CD14-positive monocyte (primary cell): Measurements from ENCODE around the gene RBM28. TPM values are rescaled to one million over a fixed set of nuclear protein-coding genes. Genes with fewer than 3 reads are reported as not detected.

Source experiments
- DNase-seq, 3 donors: peaks; one replicate each; pipeline ENCODE4 v3.0.0-alpha.2; 2011 to 2022
- H2AFZ ChIP-seq: 2 replicates; pipeline ENCODE4 v1.6.0; 2012; ENCODE audit warnings: mild to moderate bottlenecking, low read depth, low read length, inconsistent platforms; ENCODE audit not compliant: insufficient read depth, poor library complexity, severe bottlenecking
- H3K27ac ChIP-seq, 2 donors: 1 replicate in 1 of 2; 2 replicates in 1 of 2; pipeline ENCODE4 v1.5.1; 2012 to 2013; ENCODE audit warnings: low read length in 2 of 2, control low read depth in 1 of 2, inconsistent platforms in 1 of 2, low read depth in 1 of 2, mild to moderate bottlenecking in 1 of 2
- H3K27me3 ChIP-seq, 2 donors: one replicate each; pipeline versions ENCODE4 v1.6.0 to v1.6.1; 2011 to 2013; ENCODE audit warnings: low read length in 2 of 2; ENCODE audit not compliant: control insufficient read depth in 2 of 2, insufficient read depth in 2 of 2
- H3K36me3 ChIP-seq, 2 donors: replicated peaks in 1 of 2; 1 replicate in 1 of 2; 2 replicates in 1 of 2; pipeline versions ENCODE4 v1.5.1 to v1.6.1; 2012 to 2013; ENCODE audit warnings: low read length in 2 of 2, control low read depth in 1 of 2, inconsistent platforms in 1 of 2, mild to moderate bottlenecking in 1 of 2; ENCODE audit not compliant: insufficient read depth in 2 of 2, control insufficient read depth in 1 of 2
- H3K4me1 ChIP-seq, 2 donors: 1 replicate in 1 of 2; 2 replicates in 1 of 2; pipeline versions ENCODE4 v1.5.1 to v1.6.1; 2012 to 2013; ENCODE audit warnings: low read length in 2 of 2, control low read depth in 1 of 2, inconsistent platforms in 1 of 2, mild to moderate bottlenecking in 1 of 2, moderate library complexity in 1 of 2; ENCODE audit not compliant: insufficient read depth in 2 of 2, control insufficient read depth in 1 of 2
- H3K4me2 ChIP-seq: replicated peaks from 2 replicates; pipeline ENCODE3; 2012; ENCODE audit warnings: low read length, moderate library complexity, mild to moderate bottlenecking; ENCODE audit not compliant: poor library complexity, severe bottlenecking; ENCODE audit errors: extremely low read depth
- H3K4me3 ChIP-seq, 3 experiments: fragments of 200-600 bp in 1 of 3; sonication (generic) in 1 of 3; replicated peaks in 1 of 3; 1 replicate in 2 of 3; 2 replicates in 1 of 3; pipeline ENCODE4 v1.5.1; 2011 to 2013; ENCODE audit warnings: low read length in 3 of 3, mild to moderate bottlenecking in 3 of 3, control low read depth in 2 of 3, low read depth in 2 of 3, inconsistent platforms in 1 of 3, moderate library complexity in 1 of 3
- H3K79me2 ChIP-seq: 2 replicates; pipeline ENCODE4 v1.6.0; 2012; ENCODE audit warnings: mild to moderate bottlenecking, control low read depth, inconsistent platforms, low read length, moderate library complexity; ENCODE audit not compliant: insufficient read depth
- H3K9ac ChIP-seq: 2 replicates; pipeline ENCODE4 v1.6.0; 2017; ENCODE audit warnings: low read length, mild to moderate bottlenecking; ENCODE audit not compliant: insufficient read depth, poor library complexity, severe bottlenecking
- H3K9me3 ChIP-seq, 2 donors: replicated peaks in 1 of 2; 1 replicate in 1 of 2; 2 replicates in 1 of 2; pipeline versions ENCODE4 v1.5.1 to v1.6.1; 2012 to 2013; ENCODE audit warnings: low read length in 2 of 2, control low read depth in 1 of 2; ENCODE audit not compliant: control insufficient read depth in 1 of 2, insufficient read depth in 1 of 2
- H4K20me1 ChIP-seq: 2 replicates; pipeline ENCODE4 v1.6.0; 2012; ENCODE audit warnings: mild to moderate bottlenecking, low read length, control low read depth, moderate library complexity; ENCODE audit not compliant: insufficient read depth
- H3K27ac Mint-ChIP-seq, 7 donors: one replicate each; pipeline ENCODE4 v1.8.0; 2020; ENCODE audit warnings: mild to moderate bottlenecking in 7 of 7, mixed read lengths in 7 of 7, moderate library complexity in 6 of 7, inconsistent platforms in 2 of 7
- H3K27me3 Mint-ChIP-seq, 3 donors: one replicate each; pipeline ENCODE4 v1.8.0; 2021 to 2022; ENCODE audit warnings: low read depth in 3 of 3, mild to moderate bottlenecking in 3 of 3, mixed read lengths in 3 of 3, moderate library complexity in 3 of 3, inconsistent platforms in 1 of 3
- H3K36me3 Mint-ChIP-seq, 2 donors: one replicate each; pipeline ENCODE4 v1.8.0; 2020; ENCODE audit warnings: mixed read lengths in 2 of 2, inconsistent platforms in 1 of 2, mild to moderate bottlenecking in 1 of 2
- H3K4me1 Mint-ChIP-seq: one replicate; pipeline ENCODE4 v1.8.0; 2020; ENCODE audit warnings: mild to moderate bottlenecking, mixed read lengths
- H3K4me3 Mint-ChIP-seq, 2 donors: one replicate each; pipeline ENCODE4 v1.8.0; 2020; ENCODE audit warnings: mild to moderate bottlenecking in 2 of 2, mixed read lengths in 2 of 2, moderate library complexity in 1 of 2
- H3K9me3 Mint-ChIP-seq, 7 donors: one replicate each; pipeline ENCODE4 v1.8.0; 2020 to 2022; ENCODE audit warnings: mixed read lengths in 7 of 7, mild to moderate bottlenecking in 6 of 7, moderate library complexity in 6 of 7, inconsistent platforms in 2 of 7
- CTCF ChIP-seq: fragments of 200-600 bp; IDR thresholded peaks from one replicate; pipeline ENCODE4 v1.8.0; 2022; ENCODE audit warnings: antibody characterized with exemption, mild to moderate bottlenecking
- WGBS: methylation state at CpG from one replicate; pipeline ENCODE4 v1.1.5; 2013; ENCODE audit warnings: missing lambda C conversion rate; ENCODE audit not compliant: insufficient coverage; 5-methylcytosine and 5-hydroxymethylcytosine counted together
- intact Hi-C, 2 donors: fragments of 100-400 bp; cut with micrococcal nuclease; formaldehyde crosslinking; loops; one replicate each; pipeline versions ENCODE4 v1.15.0 to v1.15.1; 2023
- polyA plus RNA-seq, 3 donors: library from polyadenylated mRNA; depleted of rRNA in 1 of 3; unstranded in 2 of 3; stranded (reverse) in 1 of 3; fragments of 300-500 nt in 2 of 3; fragments of >200 nt in 1 of 3; fragmentation: Illumina TruSeq in 2 of 3; gene quantifications; 1 replicate in 2 of 3; 2 replicates in 1 of 3; pipeline ENCODE4 v1.2.3, GENCODE V29; 2012 to 2021

The RBM28 gene
- polyA plus RNA-seq, 3 donors, result 4.0 to 14.4 (median 4.9) TPM

GRCh38 chr7:128265906-128266300 lies 77.8 kb downstream of the RBM28 start:
- H3K36me3 Mint-ChIP-seq, result no peaks in the 10 kb centered on the region
- Histone ChIP-seq H4K20me1 (no peaks in the 10 kb centered on the region), H3K4me1 (peaks cover 1 to 5% of the 10 kb centered on the region in 2 donors), H3K27me3 (peaks cover 0 to 5% of the 10 kb centered on the region in 2 donors), H3K4me2 (no peak overlapping the region), H3K27ac (no peak overlapping the region), H3K9ac (no peak overlapping the region), H3K9me3 (no peaks in the 10 kb centered on the region), H2AFZ (no peak overlapping the region), H3K36me3 (no peaks in the 10 kb centered on the region), H3K79me2 (no peaks in the 10 kb centered on the region), H3K4me3 (no peak overlapping the region)
- intact Hi-C loops, result no loop called here
- WGBS, result 100% methylated on average over 1 of the region's 5 CpGs
- DNase-seq, result no peak
- TF ChIP-seq CTCF, result no peak
- H3K4me1 Mint-ChIP-seq, result peaks cover 4% of the 10 kb centered on the region
- peaks cover 4 to 16% (median 6%) of the 10 kb centered on the region in 3 donors for H3K27me3 Mint-ChIP-seq
- no peak overlapping the region for H3K4me3 Mint-ChIP-seq
- peak overlapping the region in 2 of 7 donors; percentile 22 to 28 for H3K27ac Mint-ChIP-seq
- H3K9me3 Mint-ChIP-seq, result peaks cover 0 to 7% (median 2%) of the 10 kb centered on the region in 7 donors

GRCh38 chr7:128265156-128265905 lies 78.4 kb downstream of the RBM28 start:
- H3K4me3 Mint-ChIP-seq, result no peak overlapping the region
- intact Hi-C loops, result no loop called here

More at GRCh38 chr7:128265156-128265905, 78.4 kb downstream of the RBM28 start:
- peaks cover 0 to 5% (median 2%) of the 10 kb centered on the region in 7 donors for H3K9me3 Mint-ChIP-seq
- Histone ChIP-seq H3K9me3 (no peaks in the 10 kb centered on the region), H3K4me2 (no peak overlapping the region), H3K79me2 (no peaks in the 10 kb centered on the region), H4K20me1 (no peaks in the 10 kb centered on the region), H3K4me3 (no peak overlapping the region), H3K36me3 (no peaks in the 10 kb centered on the region), H3K9ac (no peak overlapping the region), H3K27me3 (no peaks in the 10 kb centered on the region), H3K4me1 (no peaks in the 10 kb centered on the region), H3K27ac (no peak overlapping the region), H2AFZ (no peak overlapping the region)
- WGBS, result no CpG with 5 or more reads among the region's 6 CpGs
- no peak overlapping the region for H3K27ac Mint-ChIP-seq
- H3K4me1 Mint-ChIP-seq, result peaks cover 3% of the 10 kb centered on the region
- H3K27me3 Mint-ChIP-seq, result peaks cover 3 to 11% (median 3%) of the 10 kb centered on the region in 3 donors
- TF ChIP-seq CTCF, result no peak
- no peak for DNase-seq
- H3K36me3 Mint-ChIP-seq, result no peaks in the 10 kb centered on the region
